Testis (tissue), 3 donors: ENCODE results near the gene VPS16. TPM values are rescaled to one million over a fixed set of nuclear protein-coding genes. Genes with fewer than 3 reads are reported as not detected.

Source experiments
- DNase-seq: peaks from one replicate; pipeline ENCODE4 v3.0.0-alpha.2; 2019
- H3K27ac ChIP-seq, 2 donors: fragments of 200-600 bp; sonication (generic); one replicate each; pipeline ENCODE4 v1.5.1; 2019
- H3K27me3 ChIP-seq: fragments of 200-600 bp; sonication (generic); one replicate; pipeline ENCODE4 v1.5.1; 2019
- H3K36me3 ChIP-seq: fragments of 200-600 bp; sonication (generic); one replicate; pipeline ENCODE4 v1.5.1; 2017; ENCODE audit warnings: low read depth; ENCODE audit errors: missing control alignments
- H3K4me1 ChIP-seq: fragments of 200-600 bp; sonication (generic); one replicate; pipeline ENCODE4 v1.5.1; 2019
- H3K4me3 ChIP-seq, 2 donors: fragments of 200-600 bp; sonication (generic); one replicate each; pipeline ENCODE4 v1.5.1; 2017 to 2019
- H3K9me3 ChIP-seq: fragments of 200-600 bp; sonication (generic); one replicate; pipeline ENCODE4 v1.5.1; 2017
- POLR2A ChIP-seq: fragments of 450-650 bp; IDR thresholded peaks from one replicate; pipeline ENCODE4 v1.6.1; 2017; ENCODE audit warnings: antibody characterized with exemption, mild to moderate bottlenecking, moderate library complexity
- WGBS, 2 donors: methylation state at CpG; one replicate each; pipeline ENCODE4 v1.1.5; 2018; 5-methylcytosine and 5-hydroxymethylcytosine counted together
- intact Hi-C: fragments of 100-400 bp; cut with DNase I; formaldehyde crosslinking; loops from one replicate; pipeline ENCODE4 v1.15.1; 2023; ENCODE audit warnings: low total_unique reads
- polyA plus RNA-seq: library from polyadenylated mRNA; stranded (reverse); fragments of 350-450 nt; fragmentation: Illumina TruSeq; extraction: RNeasy Lipid Tissue Mini Kit (QIAGEN cat#74804); gene quantifications from one replicate; pipeline ENCODE4 v1.2.3, GENCODE V29; 2014; ENCODE audit warnings: low read depth, low replicate concordance; ENCODE audit not compliant: insufficient read depth
- total RNA-seq, 2 donors: library from RNA; depleted of rRNA; stranded (reverse); fragments of >200 nt; gene quantifications; one replicate each; pipeline ENCODE4 v1.2.3, GENCODE V29; 2016
- TF ChIP-seq, protein P1 (sequence below), 3 experiments: fragments of 450-650 bp in 2 of 3; fragments of 200-600 bp in 1 of 3; sonication (generic) in 1 of 3; IDR thresholded peaks; one replicate each; pipeline ENCODE4 v1.5.1; 2016 to 2019; ENCODE audit warnings: antibody characterized with exemption in 3 of 3, mild to moderate bottlenecking in 2 of 3, moderate library complexity in 1 of 3

Gene VPS16
- total and polyA plus RNA-seq, 3 donors from 2014 or later = 24.3 to 31.4 (median 27.3) TPM

DNA sequence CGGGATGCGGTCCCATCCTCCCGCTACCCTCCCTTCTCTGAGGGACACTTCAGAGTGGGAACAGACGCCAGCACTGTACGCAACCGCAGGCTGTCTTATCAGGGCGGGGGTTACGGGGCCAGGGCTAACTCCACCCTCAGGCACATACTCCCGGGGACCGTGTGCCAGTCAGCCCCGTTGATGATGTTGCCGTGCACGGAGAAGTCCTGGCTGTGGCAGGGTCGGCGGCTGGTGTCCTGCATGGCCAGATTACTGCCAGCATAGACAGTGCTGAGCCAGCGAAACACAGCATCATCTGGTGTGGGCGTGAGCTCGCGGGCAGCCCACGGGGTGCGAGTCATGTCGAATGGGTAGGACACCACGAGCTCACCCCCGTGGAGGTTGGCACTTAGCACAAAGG, 45.1 kb upstream of the VPS16 start:
- no peak for DNase-seq
- Histone ChIP-seq H3K27me3 (no peaks in the 10 kb centered on the region), H3K4me3 (no peak overlapping the region), H3K4me1 (peaks cover 6% of the 10 kb centered on the region), H3K9me3 (no peaks in the 10 kb centered on the region), H3K27ac (no peak overlapping the region), H3K36me3 (no peaks in the 10 kb centered on the region)
- 81 to 91% methylated on average over 14 to 24 of the region's 24 CpGs for WGBS, 2 donors
- TF ChIP-seq, protein P1, sequence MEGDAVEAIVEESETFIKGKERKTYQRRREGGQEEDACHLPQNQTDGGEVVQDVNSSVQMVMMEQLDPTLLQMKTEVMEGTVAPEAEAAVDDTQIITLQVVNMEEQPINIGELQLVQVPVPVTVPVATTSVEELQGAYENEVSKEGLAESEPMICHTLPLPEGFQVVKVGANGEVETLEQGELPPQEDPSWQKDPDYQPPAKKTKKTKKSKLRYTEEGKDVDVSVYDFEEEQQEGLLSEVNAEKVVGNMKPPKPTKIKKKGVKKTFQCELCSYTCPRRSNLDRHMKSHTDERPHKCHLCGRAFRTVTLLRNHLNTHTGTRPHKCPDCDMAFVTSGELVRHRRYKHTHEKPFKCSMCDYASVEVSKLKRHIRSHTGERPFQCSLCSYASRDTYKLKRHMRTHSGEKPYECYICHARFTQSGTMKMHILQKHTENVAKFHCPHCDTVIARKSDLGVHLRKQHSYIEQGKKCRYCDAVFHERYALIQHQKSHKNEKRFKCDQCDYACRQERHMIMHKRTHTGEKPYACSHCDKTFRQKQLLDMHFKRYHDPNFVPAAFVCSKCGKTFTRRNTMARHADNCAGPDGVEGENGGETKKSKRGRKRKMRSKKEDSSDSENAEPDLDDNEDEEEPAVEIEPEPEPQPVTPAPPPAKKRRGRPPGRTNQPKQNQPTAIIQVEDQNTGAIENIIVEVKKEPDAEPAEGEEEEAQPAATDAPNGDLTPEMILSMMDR (IDR thresholded peaks at IDR 0.05) = no peak
- no peak for TF ChIP-seq POLR2A
- intact Hi-C loops = no loop called here

DNA sequence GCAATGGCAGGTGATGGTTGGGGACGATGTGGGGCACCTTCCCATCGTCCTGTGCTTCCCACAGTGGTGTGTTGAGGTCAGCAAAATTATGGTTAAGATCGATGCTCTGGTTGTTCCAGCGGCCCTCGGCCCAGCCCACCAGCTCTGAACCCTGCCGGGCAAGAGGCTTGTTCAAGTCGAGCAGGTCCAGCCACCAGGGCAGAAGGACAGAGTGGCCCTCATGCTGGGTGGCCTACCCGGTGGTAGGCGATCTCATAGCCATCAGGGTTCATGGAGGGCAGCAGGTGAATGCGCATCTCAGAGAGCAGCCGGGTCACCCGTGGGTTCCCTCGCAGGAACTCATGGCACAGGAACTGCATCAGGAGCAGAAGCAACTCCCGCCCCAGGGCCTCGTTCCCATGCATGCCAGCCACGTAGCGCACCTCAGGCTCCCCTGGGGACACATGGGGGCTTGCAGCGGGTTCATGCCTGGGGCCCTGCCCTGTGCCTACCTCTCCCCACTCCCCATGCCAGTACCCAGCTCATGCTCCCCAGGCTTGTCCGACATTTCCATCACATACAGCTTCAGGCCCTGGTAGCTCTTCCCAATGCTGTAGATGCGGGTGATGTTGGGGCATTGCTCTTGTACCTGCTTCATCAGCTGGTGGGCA, 44.4 kb upstream of the VPS16 start:
- H3K4me3 ChIP-seq = no peak overlapping the region
- intact Hi-C loops = no loop called here
- peaks cover 6% of the 10 kb centered on the region for H3K4me1 ChIP-seq
- no peaks in the 10 kb centered on the region for H3K36me3 ChIP-seq
- DNase-seq = no peak
- H3K27me3 ChIP-seq = no peaks in the 10 kb centered on the region
- 89 to 93% methylated on average over 17 to 20 of the region's 20 CpGs for WGBS, 2 donors
- no peak overlapping the region for H3K27ac ChIP-seq
- no peaks in the 10 kb centered on the region for H3K9me3 ChIP-seq
- TF ChIP-seq POLR2A = no peak
- TF ChIP-seq, protein P1 (IDR thresholded peaks at IDR 0.05) = no peak

DNA sequence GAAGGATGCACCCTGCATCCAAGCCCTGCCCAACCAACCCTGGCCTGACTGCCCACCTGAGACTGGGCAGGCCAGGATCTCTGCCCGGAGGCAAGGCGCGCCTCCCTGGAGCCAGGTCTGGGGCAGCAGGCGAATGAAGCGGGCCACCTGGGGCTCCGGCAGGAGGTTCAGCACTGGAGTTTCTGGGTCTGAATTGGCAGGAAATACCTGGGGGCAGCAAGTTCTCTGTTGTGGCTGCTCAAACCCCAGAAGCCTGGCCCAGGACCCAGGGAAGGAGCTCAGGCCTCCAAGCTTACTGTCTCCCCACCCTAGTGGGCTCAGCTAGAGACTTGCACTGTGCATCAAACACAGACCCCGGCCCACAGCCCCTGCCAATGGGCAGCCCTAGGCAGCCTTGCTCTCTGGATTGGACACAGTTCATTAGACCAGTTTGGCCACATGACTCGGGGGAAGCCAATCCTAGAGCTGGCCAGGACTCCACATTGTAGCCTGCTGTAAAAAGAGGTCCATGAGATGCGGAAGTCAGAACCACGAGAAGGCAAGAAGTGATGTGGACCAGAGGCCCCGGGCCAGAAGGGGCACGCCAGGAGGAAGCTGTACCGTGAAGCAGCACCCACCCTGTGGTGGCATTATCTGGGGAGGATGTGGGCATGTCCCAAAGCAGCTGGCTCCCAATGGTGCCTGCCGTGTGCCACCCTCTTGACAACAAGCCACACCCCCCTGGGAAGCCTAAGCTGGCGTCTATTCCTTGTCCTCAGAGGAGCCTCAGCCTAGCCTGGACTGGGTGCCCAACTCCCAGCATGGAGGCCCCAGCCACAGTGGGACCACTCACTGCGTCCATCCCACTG, 43.2 kb upstream of the VPS16 start:
- no peaks in the 10 kb centered on the region for H3K36me3 ChIP-seq
- no peaks in the 10 kb centered on the region for H3K27me3 ChIP-seq
- no peaks in the 10 kb centered on the region for H3K9me3 ChIP-seq
- H3K4me3 ChIP-seq = no peak overlapping the region
- H3K27ac ChIP-seq = no peak overlapping the region
- DNase-seq = no peak
- WGBS, 2 donors = 69 to 88% methylated on average over 7 to 16 of the region's 16 CpGs
- intact Hi-C loops = no loop called here
- TF ChIP-seq POLR2A = no peak
- TF ChIP-seq, protein P1 (IDR thresholded peaks at IDR 0.05) = no peak
- H3K4me1 ChIP-seq = peaks cover 6% of the 10 kb centered on the region

DNA sequence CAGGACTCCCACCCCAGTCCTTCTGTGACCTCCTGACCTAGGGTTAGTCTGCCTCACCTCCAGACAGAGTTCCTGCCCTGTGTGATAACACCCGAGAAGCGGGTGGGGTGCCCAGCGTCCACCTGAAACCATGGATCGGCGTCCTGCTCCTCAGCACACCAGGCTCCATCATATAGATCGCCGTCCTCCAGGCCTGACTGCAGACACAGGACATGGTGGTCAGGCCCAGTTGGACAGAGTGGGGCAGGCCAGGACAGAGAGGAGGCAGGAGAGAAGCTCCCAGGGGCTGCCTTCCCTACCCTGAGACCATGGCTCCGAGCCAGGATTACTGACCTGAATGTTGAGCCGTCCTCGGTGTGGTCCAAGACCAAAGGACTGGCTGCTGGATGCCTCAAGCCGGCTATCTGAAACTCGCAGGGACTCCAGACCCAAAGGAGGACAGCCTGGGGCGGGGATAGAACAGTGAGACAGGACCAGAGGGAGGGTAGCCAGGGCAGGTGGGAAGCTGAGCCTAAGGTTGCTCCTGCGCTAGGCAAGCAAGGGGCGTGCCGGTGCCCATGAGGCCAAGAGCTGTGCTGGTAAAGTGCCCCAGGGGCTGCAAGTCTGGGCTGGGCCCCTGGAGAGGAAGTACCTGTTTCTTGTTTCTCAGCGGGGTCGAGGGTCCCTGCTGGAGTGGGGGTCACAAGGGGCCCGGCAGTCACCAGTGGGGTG, 42.3 kb upstream of the VPS16 start:
- H3K4me1 ChIP-seq = peaks cover 6% of the 10 kb centered on the region
- no peaks in the 10 kb centered on the region for H3K27me3 ChIP-seq
- TF ChIP-seq POLR2A = no peak
- TF ChIP-seq, protein P1 (IDR thresholded peaks at IDR 0.05) = no peak
- intact Hi-C loops = no loop called here
- DNase-seq = no peak
- 86 to 92% methylated on average over 6 to 18 of the region's 19 CpGs for WGBS, 2 donors
- no peak overlapping the region for H3K4me3 ChIP-seq
- no peaks in the 10 kb centered on the region for H3K36me3 ChIP-seq
- H3K27ac ChIP-seq = no peak overlapping the region
- H3K9me3 ChIP-seq = no peaks in the 10 kb centered on the region
